Mesothelial cell of epicardium (in vitro differentiated cells): ENCODE results near the gene MAP2K1. TPM values are rescaled to one million over a fixed set of nuclear protein-coding genes. Genes with fewer than 3 reads are reported as not detected.

Source experiments
- DNase-seq, 2 experiments: peaks; one replicate each; pipeline ENCODE4 v3.0.0; 2021; ENCODE audit warnings: low spot score in 2 of 2; ENCODE audit not compliant: unreplicated experiment in 2 of 2
- H3K27ac Mint-ChIP-seq: 2 replicates; pipeline ENCODE4 v1.8.0; 2021; ENCODE audit warnings: mixed read lengths
- H3K27me3 Mint-ChIP-seq: 2 replicates; pipeline ENCODE4 v1.8.0; 2021; ENCODE audit warnings: low read depth, mixed read lengths
- H3K36me3 Mint-ChIP-seq: 2 replicates; pipeline ENCODE4 v1.8.0; 2021; ENCODE audit warnings: mixed read lengths
- H3K4me1 Mint-ChIP-seq: 2 replicates; pipeline ENCODE4 v1.8.0; 2021; ENCODE audit warnings: mixed read lengths
- H3K4me3 Mint-ChIP-seq: 2 replicates; pipeline ENCODE4 v1.8.0; 2021; ENCODE audit warnings: mild to moderate bottlenecking, moderate library complexity, mixed read lengths
- H3K9me3 Mint-ChIP-seq: 2 replicates; pipeline ENCODE4 v1.8.0; 2021; ENCODE audit warnings: mixed read lengths
- total RNA-seq: library from RNA; stranded (reverse); gene quantifications from 3 replicates; pipeline ENCODE4 v1.2.1, GENCODE V29; 2021
- TF ChIP-seq, protein P1 (sequence below): fragments of 200-600 bp; sonication (generic); IDR thresholded peaks from one replicate; pipeline ENCODE4 v1.5.0; 2021; ENCODE audit warnings: antibody characterized with exemption; ENCODE audit not compliant: unreplicated experiment

Gene MAP2K1
- total RNA-seq, 1 donor from 2014 or later: 27.6 TPM

DNA sequence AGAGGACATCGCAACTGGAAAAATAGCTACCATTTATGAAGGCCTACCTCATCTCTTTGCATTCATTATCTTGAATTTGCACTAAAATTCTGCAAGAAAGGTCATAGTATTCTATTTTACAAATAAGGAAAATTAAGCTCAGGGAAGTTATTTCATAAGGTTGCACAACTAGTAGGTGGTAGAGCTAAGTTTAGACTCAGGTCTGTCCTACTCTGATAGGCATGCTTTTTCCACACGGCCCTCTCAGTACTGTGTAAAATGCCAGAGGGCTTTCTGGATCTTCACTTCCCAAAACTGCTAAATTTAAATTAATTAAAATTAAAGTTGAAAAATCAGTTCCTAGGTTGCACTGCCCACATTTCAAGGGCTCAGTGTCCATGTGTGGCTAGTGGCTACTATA lies 18.3 kb downstream of the MAP2K1 start:
- H3K4me1 Mint-ChIP-seq: peaks cover 12% of the 10 kb centered on the region
- no peaks in the 10 kb centered on the region for H3K36me3 Mint-ChIP-seq
- no peak overlapping the region for H3K4me3 Mint-ChIP-seq
- DNase-seq: no peak
- TF ChIP-seq, protein P1, sequence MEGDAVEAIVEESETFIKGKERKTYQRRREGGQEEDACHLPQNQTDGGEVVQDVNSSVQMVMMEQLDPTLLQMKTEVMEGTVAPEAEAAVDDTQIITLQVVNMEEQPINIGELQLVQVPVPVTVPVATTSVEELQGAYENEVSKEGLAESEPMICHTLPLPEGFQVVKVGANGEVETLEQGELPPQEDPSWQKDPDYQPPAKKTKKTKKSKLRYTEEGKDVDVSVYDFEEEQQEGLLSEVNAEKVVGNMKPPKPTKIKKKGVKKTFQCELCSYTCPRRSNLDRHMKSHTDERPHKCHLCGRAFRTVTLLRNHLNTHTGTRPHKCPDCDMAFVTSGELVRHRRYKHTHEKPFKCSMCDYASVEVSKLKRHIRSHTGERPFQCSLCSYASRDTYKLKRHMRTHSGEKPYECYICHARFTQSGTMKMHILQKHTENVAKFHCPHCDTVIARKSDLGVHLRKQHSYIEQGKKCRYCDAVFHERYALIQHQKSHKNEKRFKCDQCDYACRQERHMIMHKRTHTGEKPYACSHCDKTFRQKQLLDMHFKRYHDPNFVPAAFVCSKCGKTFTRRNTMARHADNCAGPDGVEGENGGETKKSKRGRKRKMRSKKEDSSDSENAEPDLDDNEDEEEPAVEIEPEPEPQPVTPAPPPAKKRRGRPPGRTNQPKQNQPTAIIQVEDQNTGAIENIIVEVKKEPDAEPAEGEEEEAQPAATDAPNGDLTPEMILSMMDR: no peak
- H3K27ac Mint-ChIP-seq: peak overlapping the region; percentile 57
- no peaks in the 10 kb centered on the region for H3K9me3 Mint-ChIP-seq
- no peaks in the 10 kb centered on the region for H3K27me3 Mint-ChIP-seq

GRCh38 chr15:66405615-66406014 lies 18.9 kb downstream of the MAP2K1 start:
- DNase-seq: no peak
- TF ChIP-seq, protein P1: no peak
- no peak overlapping the region for H3K4me3 Mint-ChIP-seq
- H3K4me1 Mint-ChIP-seq: peaks cover 12% of the 10 kb centered on the region
- H3K9me3 Mint-ChIP-seq: no peaks in the 10 kb centered on the region
- peak overlapping the region; percentile 5 for H3K27ac Mint-ChIP-seq
- no peaks in the 10 kb centered on the region for H3K27me3 Mint-ChIP-seq
- H3K36me3 Mint-ChIP-seq: no peaks in the 10 kb centered on the region

DNA sequence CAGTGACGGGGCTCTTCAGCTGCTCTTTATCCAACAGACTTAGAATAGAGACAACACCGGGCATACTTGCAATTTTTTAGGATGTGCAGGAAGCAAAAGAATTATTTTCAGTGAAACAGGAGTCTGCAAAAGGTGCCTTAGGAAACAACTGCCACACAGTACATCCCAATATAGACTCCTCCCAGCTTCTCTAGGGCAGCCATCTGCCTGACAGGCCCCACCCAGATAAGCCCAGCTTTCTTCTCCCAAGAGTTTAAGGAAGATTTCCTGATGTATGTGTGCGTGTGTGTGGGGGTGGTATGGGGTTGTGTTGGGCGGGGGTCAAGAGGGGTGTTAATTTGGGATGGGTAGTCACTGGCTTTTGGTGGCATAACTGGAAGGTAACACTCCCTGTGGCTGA lies 21.5 kb downstream of the MAP2K1 start:
- no peaks in the 10 kb centered on the region for H3K36me3 Mint-ChIP-seq
- peaks cover 12% of the 10 kb centered on the region for H3K4me1 Mint-ChIP-seq
- H3K4me3 Mint-ChIP-seq: no peak overlapping the region
- no peaks in the 10 kb centered on the region for H3K9me3 Mint-ChIP-seq
- no peaks in the 10 kb centered on the region for H3K27me3 Mint-ChIP-seq
- no peak for DNase-seq
- H3K27ac Mint-ChIP-seq: no peak overlapping the region
- TF ChIP-seq, protein P1: no peak

DNA sequence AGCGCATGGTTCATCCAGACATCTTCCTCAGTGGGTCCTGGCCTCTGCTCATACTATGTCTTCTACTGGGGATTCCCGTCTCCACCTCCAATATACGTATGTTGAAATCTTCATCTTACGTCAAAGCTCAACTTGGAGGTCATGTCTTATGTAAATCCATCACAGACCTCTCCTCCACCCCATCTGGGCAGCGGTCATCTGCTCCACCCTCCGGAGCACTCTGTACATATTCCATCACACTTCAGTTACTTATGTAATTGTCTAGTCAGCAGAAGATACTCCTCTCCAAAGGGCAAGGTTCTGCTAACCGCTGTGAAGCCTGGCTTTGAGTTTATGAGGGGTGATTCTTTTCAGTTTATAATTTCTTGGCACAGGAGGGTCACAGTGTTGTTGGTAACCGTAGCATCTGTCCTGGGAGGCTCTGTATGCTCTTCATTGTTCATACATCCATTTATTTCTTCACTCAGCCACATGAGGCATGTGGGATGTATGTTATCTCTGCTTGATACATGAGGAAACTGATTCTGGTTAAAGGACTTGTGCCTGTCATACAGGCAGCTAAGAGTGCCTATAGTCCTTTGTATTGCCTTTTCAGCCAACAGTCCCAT lies 22.1 kb downstream of the MAP2K1 start:
- H3K27ac Mint-ChIP-seq: no peak overlapping the region
- no peaks in the 10 kb centered on the region for H3K36me3 Mint-ChIP-seq
- DNase-seq: no peak
- H3K4me1 Mint-ChIP-seq: peaks cover 12% of the 10 kb centered on the region
- TF ChIP-seq, protein P1: no peak
- no peak overlapping the region for H3K4me3 Mint-ChIP-seq
- no peaks in the 10 kb centered on the region for H3K27me3 Mint-ChIP-seq
- H3K9me3 Mint-ChIP-seq: no peaks in the 10 kb centered on the region

- peaks cover 9% of the 10 kb centered on the region for H3K4me1 Mint-ChIP-seq
- TF ChIP-seq, protein P1: no peak
- DNase-seq: no peak
- H3K4me3 Mint-ChIP-seq: no peak overlapping the region
- peaks cover 6% of the 10 kb centered on the region for H3K9me3 Mint-ChIP-seq
- H3K27ac Mint-ChIP-seq: no peak overlapping the region
- H3K36me3 Mint-ChIP-seq: no peaks in the 10 kb centered on the region
- no peaks in the 10 kb centered on the region for H3K27me3 Mint-ChIP-seq
These were observed 22.9 kb downstream of the MAP2K1 start for GRCh38 chr15:66409565-66410108.
